Measurements from ENCODE around the gene PTPRD. TPM values are rescaled to one million over a fixed set of nuclear protein-coding genes. Genes with fewer than 3 reads are reported as not detected.

PTPRD gene
- total RNA-seq, 1 experiment from 2014 or later = 0.02 TPM

GRCh38 chr9:10651012-10651411 lies 38.2 kb upstream of the PTPRD start:
- Histone ChIP-seq H4K20me1 (ENCODE audit: insufficient read depth) (no peaks in the 10 kb centered on the region), H3K4me1 (ENCODE audit: control insufficient read depth in 1 of 2, insufficient read depth in 2 of 2, low read length in 2 of 2) (no peaks in the 10 kb centered on the region), H3K9me2 (ENCODE audit: insufficient read depth) (no peaks in the 10 kb centered on the region), H3K27ac (ENCODE audit: low read depth, low read length) (no peak overlapping the region), H3K9me3 (ENCODE audit: control insufficient read depth in 1 of 2, insufficient read depth in 1 of 2, low read depth in 1 of 2, low read length in 2 of 2) (peaks cover 7 to 17% of the 10 kb centered on the region in 2 experiments; a peak in 3 of 4 replicates), H3K4me3 (replicated peaks in 1 of 2; ENCODE audit: low read depth in 1 of 2, low read length in 2 of 2) (no peak overlapping the region), H2AFZ (ENCODE audit: low read depth, low read length, poor library complexity, severe bottlenecking) (no peak overlapping the region), H3K36me3 (ENCODE audit: control insufficient read depth in 1 of 2, insufficient read depth in 2 of 2, low read length in 2 of 2) (no peaks in the 10 kb centered on the region), H3K27me3 (ENCODE audit: insufficient read depth, low read length) (no peaks in the 10 kb centered on the region), H3K9ac (ENCODE audit: low read length) (no peak overlapping the region), H3K79me2 (ENCODE audit: insufficient read depth, low read length) (no peaks in the 10 kb centered on the region), H3K4me2 (ENCODE audit: low read length) (no peak overlapping the region)
- BruUV-seq (replicated peaks) = no TSS peak
- no peak for TF ChIP-seq EZH2phosphoT487 (IDR thresholded peaks at IDR 0.05; ENCODE audit: borderline replicate concordance)
- TF ChIP-seq SP1 (IDR thresholded peaks at IDR 0.05; ENCODE audit: low read depth) = no peak
- TF ChIP-seq SRF (IDR thresholded peaks at IDR 0.05; ENCODE audit: low read depth) = no peak
- TF ChIP-seq YY1 (IDR thresholded peaks at IDR 0.05; ENCODE audit: extremely low read depth, insufficient replicate concordance, low read depth, low read length) = no peak
- TF ChIP-seq, protein P1, sequence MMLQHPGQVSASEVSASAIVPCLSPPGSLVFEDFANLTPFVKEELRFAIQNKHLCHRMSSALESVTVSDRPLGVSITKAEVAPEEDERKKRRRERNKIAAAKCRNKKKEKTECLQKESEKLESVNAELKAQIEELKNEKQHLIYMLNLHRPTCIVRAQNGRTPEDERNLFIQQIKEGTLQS (IDR thresholded peaks at IDR 0.05) = no peak
- TF ChIP-seq, protein P2, sequence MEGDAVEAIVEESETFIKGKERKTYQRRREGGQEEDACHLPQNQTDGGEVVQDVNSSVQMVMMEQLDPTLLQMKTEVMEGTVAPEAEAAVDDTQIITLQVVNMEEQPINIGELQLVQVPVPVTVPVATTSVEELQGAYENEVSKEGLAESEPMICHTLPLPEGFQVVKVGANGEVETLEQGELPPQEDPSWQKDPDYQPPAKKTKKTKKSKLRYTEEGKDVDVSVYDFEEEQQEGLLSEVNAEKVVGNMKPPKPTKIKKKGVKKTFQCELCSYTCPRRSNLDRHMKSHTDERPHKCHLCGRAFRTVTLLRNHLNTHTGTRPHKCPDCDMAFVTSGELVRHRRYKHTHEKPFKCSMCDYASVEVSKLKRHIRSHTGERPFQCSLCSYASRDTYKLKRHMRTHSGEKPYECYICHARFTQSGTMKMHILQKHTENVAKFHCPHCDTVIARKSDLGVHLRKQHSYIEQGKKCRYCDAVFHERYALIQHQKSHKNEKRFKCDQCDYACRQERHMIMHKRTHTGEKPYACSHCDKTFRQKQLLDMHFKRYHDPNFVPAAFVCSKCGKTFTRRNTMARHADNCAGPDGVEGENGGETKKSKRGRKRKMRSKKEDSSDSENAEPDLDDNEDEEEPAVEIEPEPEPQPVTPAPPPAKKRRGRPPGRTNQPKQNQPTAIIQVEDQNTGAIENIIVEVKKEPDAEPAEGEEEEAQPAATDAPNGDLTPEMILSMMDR (IDR thresholded peaks at IDR 0.05 in 2 of 3, conservative IDR thresholded peaks at IDR 0.05 in 1 of 3; ENCODE audit: borderline replicate concordance in 1 of 3, insufficient read depth in 1 of 3, low read depth in 2 of 3, low read length in 2 of 3) = no peak
- no peak for TF ChIP-seq ZFX (IDR thresholded peaks at IDR 0.05)
- TF ChIP-seq EGR1 (IDR thresholded peaks at IDR 0.05; ENCODE audit: low read depth) = no peak
- TF ChIP-seq JUND (IDR thresholded peaks at IDR 0.05) = no peak
- TF ChIP-seq ZNF274 (IDR thresholded peaks at IDR 0.05; ENCODE audit: low read depth, low read length) = no peak
- TF ChIP-seq CEBPB (IDR thresholded peaks at IDR 0.05; ENCODE audit: low read depth) = no peak
- TF ChIP-seq RAD21 (IDR thresholded peaks at IDR 0.05; ENCODE audit: low read depth) = no peak
- TF ChIP-seq, protein P3, sequence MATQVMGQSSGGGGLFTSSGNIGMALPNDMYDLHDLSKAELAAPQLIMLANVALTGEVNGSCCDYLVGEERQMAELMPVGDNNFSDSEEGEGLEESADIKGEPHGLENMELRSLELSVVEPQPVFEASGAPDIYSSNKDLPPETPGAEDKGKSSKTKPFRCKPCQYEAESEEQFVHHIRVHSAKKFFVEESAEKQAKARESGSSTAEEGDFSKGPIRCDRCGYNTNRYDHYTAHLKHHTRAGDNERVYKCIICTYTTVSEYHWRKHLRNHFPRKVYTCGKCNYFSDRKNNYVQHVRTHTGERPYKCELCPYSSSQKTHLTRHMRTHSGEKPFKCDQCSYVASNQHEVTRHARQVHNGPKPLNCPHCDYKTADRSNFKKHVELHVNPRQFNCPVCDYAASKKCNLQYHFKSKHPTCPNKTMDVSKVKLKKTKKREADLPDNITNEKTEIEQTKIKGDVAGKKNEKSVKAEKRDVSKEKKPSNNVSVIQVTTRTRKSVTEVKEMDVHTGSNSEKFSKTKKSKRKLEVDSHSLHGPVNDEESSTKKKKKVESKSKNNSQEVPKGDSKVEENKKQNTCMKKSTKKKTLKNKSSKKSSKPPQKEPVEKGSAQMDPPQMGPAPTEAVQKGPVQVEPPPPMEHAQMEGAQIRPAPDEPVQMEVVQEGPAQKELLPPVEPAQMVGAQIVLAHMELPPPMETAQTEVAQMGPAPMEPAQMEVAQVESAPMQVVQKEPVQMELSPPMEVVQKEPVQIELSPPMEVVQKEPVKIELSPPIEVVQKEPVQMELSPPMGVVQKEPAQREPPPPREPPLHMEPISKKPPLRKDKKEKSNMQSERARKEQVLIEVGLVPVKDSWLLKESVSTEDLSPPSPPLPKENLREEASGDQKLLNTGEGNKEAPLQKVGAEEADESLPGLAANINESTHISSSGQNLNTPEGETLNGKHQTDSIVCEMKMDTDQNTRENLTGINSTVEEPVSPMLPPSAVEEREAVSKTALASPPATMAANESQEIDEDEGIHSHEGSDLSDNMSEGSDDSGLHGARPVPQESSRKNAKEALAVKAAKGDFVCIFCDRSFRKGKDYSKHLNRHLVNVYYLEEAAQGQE (IDR thresholded peaks at IDR 0.05; ENCODE audit: low read depth) = no peak
- TF ChIP-seq, protein P4, sequence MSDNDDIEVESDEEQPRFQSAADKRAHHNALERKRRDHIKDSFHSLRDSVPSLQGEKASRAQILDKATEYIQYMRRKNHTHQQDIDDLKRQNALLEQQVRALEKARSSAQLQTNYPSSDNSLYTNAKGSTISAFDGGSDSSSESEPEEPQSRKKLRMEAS (IDR thresholded peaks at IDR 0.05) = no peak
- TF ChIP-seq ZBTB33 (IDR thresholded peaks at IDR 0.05; ENCODE audit: extremely low read depth, insufficient replicate concordance, low read length) = no peak
- no peak for TF ChIP-seq POLR2AphosphoS5 (IDR thresholded peaks at IDR 0.05; ENCODE audit: low read depth, low read length)
- no peak for ATAC-seq
- ChIA-PET CTCF (no interaction called here), RAD21 (ENCODE audit: low non-redundant PET in 1 of 2, low total read pairs in 2 of 2, uncharacterized antibody in 2 of 2, unreplicated experiment in 2 of 2) (no interaction called here), POLR2A (no interaction called here)
- intact Hi-C loops (cut with micrococcal nuclease) = no loop called here
- DNase-seq (ENCODE audit: low read depth, low spot score) = no peak
